ENCODE results near the gene OSBPL8.

OSBPL8 gene

GRCh38 chr12:76417116-76417515, 142.5 kb downstream of the OSBPL8 start:
- no peak overlapping the region for H2BK12ac ChIP-seq (ENCODE audit: low read length in 2 of 2)
- H3K18ac ChIP-seq (ENCODE audit: low read depth in 1 of 2, low read length in 2 of 2), result no peak overlapping the region
- H3K4me3 ChIP-seq (ENCODE audit: insufficient read depth in 1 of 2, low read depth in 1 of 2, low read length in 2 of 2), result no peak overlapping the region
- H2BK5ac ChIP-seq (ENCODE audit: low read depth, low read length, poor library complexity, severe bottlenecking), result no peak overlapping the region
- H2BK15ac ChIP-seq (ENCODE audit: low read depth, poor library complexity, severe bottlenecking), result no peak overlapping the region
- H3K4ac ChIP-seq (ENCODE audit: low read depth in 1 of 2, low read length in 2 of 2), result no peak overlapping the region
- H2AFZ ChIP-seq (ENCODE audit: low read depth, low read length), result no peak overlapping the region
- no peak for DNase-seq
- no peak overlapping the region for H3K23ac ChIP-seq (ENCODE audit: low read length in 2 of 2)
- no peak overlapping the region for H3K4me2 ChIP-seq (ENCODE audit: low read length, poor library complexity, severe bottlenecking)
- H2AK5ac ChIP-seq (ENCODE audit: low read length, severe bottlenecking), result no peak overlapping the region
- peaks cover 0 to 16% of the 10 kb centered on the region in 2 experiments for H3K36me3 ChIP-seq (ENCODE audit: control insufficient read depth in 1 of 2, insufficient read depth in 2 of 2, low read depth in 1 of 2, low read length in 2 of 2)
- no peak overlapping the region for H4K91ac ChIP-seq (ENCODE audit: low read length)
- no peak overlapping the region for H2BK120ac ChIP-seq (ENCODE audit: low read depth, low read length)
- no peaks in the 10 kb centered on the region for H3K4me1 ChIP-seq (ENCODE audit: control insufficient read depth, insufficient read depth, low read depth, low read length)
- H4K8ac ChIP-seq (ENCODE audit: low read length), result no peak overlapping the region
- no peaks in the 10 kb centered on the region for H3K9me3 ChIP-seq (ENCODE audit: control insufficient read depth, low read length)
- no peak overlapping the region for H3K27ac ChIP-seq (ENCODE audit: low read length, poor library complexity, severe bottlenecking)
- H3K14ac ChIP-seq (ENCODE audit: low read length in 2 of 2), result no peak overlapping the region
- H3K9ac ChIP-seq (ENCODE audit: low read length), result no peak overlapping the region
- H3K79me1 ChIP-seq (replicated peaks; ENCODE audit: low read length, poor library complexity, severe bottlenecking), result peaks cover 3% of the 10 kb centered on the region
- no peaks in the 10 kb centered on the region for H3K27me3 ChIP-seq (ENCODE audit: control insufficient read depth in 1 of 2, insufficient read depth in 1 of 2, low read length in 2 of 2)

- Histone ChIP-seq H3K9me3 (ENCODE audit: control insufficient read depth, low read length) (no peaks in the 10 kb centered on the region), H3K4ac (ENCODE audit: low read depth in 1 of 2, low read length in 2 of 2) (no peak overlapping the region), H3K4me2 (ENCODE audit: low read length, poor library complexity, severe bottlenecking) (no peak overlapping the region), H2BK5ac (ENCODE audit: low read depth, low read length, poor library complexity, severe bottlenecking) (no peak overlapping the region), H3K79me1 (replicated peaks; ENCODE audit: low read length, poor library complexity, severe bottlenecking) (peaks cover 3% of the 10 kb centered on the region), H3K14ac (ENCODE audit: low read length in 2 of 2) (no peak overlapping the region), H2BK15ac (ENCODE audit: low read depth, poor library complexity, severe bottlenecking) (no peak overlapping the region), H2BK12ac (ENCODE audit: low read length in 2 of 2) (no peak overlapping the region), H3K4me3 (ENCODE audit: insufficient read depth in 1 of 2, low read depth in 1 of 2, low read length in 2 of 2) (no peak overlapping the region), H2BK120ac (ENCODE audit: low read depth, low read length) (no peak overlapping the region), H3K4me1 (ENCODE audit: control insufficient read depth, insufficient read depth, low read depth, low read length) (no peaks in the 10 kb centered on the region), H3K23ac (ENCODE audit: low read length in 2 of 2) (no peak overlapping the region), H3K27ac (ENCODE audit: low read length, poor library complexity, severe bottlenecking) (no peak overlapping the region), H3K18ac (ENCODE audit: low read depth in 1 of 2, low read length in 2 of 2) (no peak overlapping the region), H3K9ac (ENCODE audit: low read length) (no peak overlapping the region), H2AFZ (ENCODE audit: low read depth, low read length) (no peak overlapping the region), H4K91ac (ENCODE audit: low read length) (no peak overlapping the region), H4K8ac (ENCODE audit: low read length) (no peak overlapping the region), H3K36me3 (ENCODE audit: control insufficient read depth in 1 of 2, insufficient read depth in 2 of 2, low read depth in 1 of 2, low read length in 2 of 2) (peaks cover 0 to 35% of the 10 kb centered on the region in 2 experiments), H2AK5ac (ENCODE audit: low read length, severe bottlenecking) (no peak overlapping the region), H3K27me3 (ENCODE audit: control insufficient read depth in 1 of 2, insufficient read depth in 1 of 2, low read length in 2 of 2) (no peaks in the 10 kb centered on the region)
- 93% methylated on average over 4 of the region's 4 CpGs for WGBS
- DNase-seq, result no peak
Measured at GRCh38 chr12:76413121-76413520, 146.4 kb downstream of the OSBPL8 start.

GRCh38 chr12:76410781-76411180, 148.8 kb downstream of the OSBPL8 start:
- Histone ChIP-seq H2AK5ac (ENCODE audit: low read length, severe bottlenecking) (no peak overlapping the region), H2BK12ac (ENCODE audit: low read length in 2 of 2) (no peak overlapping the region), H3K9ac (ENCODE audit: low read length) (no peak overlapping the region), H2BK5ac (ENCODE audit: low read depth, low read length, poor library complexity, severe bottlenecking) (no peak overlapping the region), H3K4me3 (ENCODE audit: insufficient read depth in 1 of 2, low read depth in 1 of 2, low read length in 2 of 2) (no peak overlapping the region), H3K79me1 (replicated peaks; ENCODE audit: low read length, poor library complexity, severe bottlenecking) (peaks cover 6% of the 10 kb centered on the region), H3K4ac (ENCODE audit: low read depth in 1 of 2, low read length in 2 of 2) (no peak overlapping the region), H3K4me2 (ENCODE audit: low read length, poor library complexity, severe bottlenecking) (no peak overlapping the region), H3K23ac (ENCODE audit: low read length in 2 of 2) (no peak overlapping the region), H2BK15ac (ENCODE audit: low read depth, poor library complexity, severe bottlenecking) (no peak overlapping the region), H3K27ac (ENCODE audit: low read length, poor library complexity, severe bottlenecking) (no peak overlapping the region), H3K27me3 (ENCODE audit: control insufficient read depth in 1 of 2, insufficient read depth in 1 of 2, low read length in 2 of 2) (no peaks in the 10 kb centered on the region), H3K4me1 (ENCODE audit: control insufficient read depth, insufficient read depth, low read depth, low read length) (no peaks in the 10 kb centered on the region), H3K14ac (ENCODE audit: low read length in 2 of 2) (no peak overlapping the region), H4K91ac (ENCODE audit: low read length) (no peak overlapping the region), H3K36me3 (ENCODE audit: control insufficient read depth in 1 of 2, insufficient read depth in 2 of 2, low read depth in 1 of 2, low read length in 2 of 2) (peaks cover 0 to 44% of the 10 kb centered on the region in 2 experiments), H2AFZ (ENCODE audit: low read depth, low read length) (no peak overlapping the region), H2BK120ac (ENCODE audit: low read depth, low read length) (no peak overlapping the region), H4K8ac (ENCODE audit: low read length) (no peak overlapping the region), H3K9me3 (ENCODE audit: control insufficient read depth, low read length) (no peaks in the 10 kb centered on the region), H3K18ac (ENCODE audit: low read depth in 1 of 2, low read length in 2 of 2) (no peak overlapping the region)
- 96% methylated on average over 3 of the region's 5 CpGs for WGBS
- no peak for DNase-seq

GRCh38 chr12:76410371-76410770, 149.2 kb downstream of the OSBPL8 start:
- Histone ChIP-seq H3K18ac (ENCODE audit: low read depth in 1 of 2, low read length in 2 of 2) (no peak overlapping the region), H3K23ac (ENCODE audit: low read length in 2 of 2) (no peak overlapping the region), H3K36me3 (ENCODE audit: control insufficient read depth in 1 of 2, insufficient read depth in 2 of 2, low read depth in 1 of 2, low read length in 2 of 2) (peaks cover 0 to 48% of the 10 kb centered on the region in 2 experiments), H3K14ac (ENCODE audit: low read length in 2 of 2) (no peak overlapping the region), H2BK15ac (ENCODE audit: low read depth, poor library complexity, severe bottlenecking) (no peak overlapping the region), H3K27me3 (ENCODE audit: control insufficient read depth in 1 of 2, insufficient read depth in 1 of 2, low read length in 2 of 2) (no peaks in the 10 kb centered on the region), H3K4ac (ENCODE audit: low read depth in 1 of 2, low read length in 2 of 2) (no peak overlapping the region), H2BK5ac (ENCODE audit: low read depth, low read length, poor library complexity, severe bottlenecking) (no peak overlapping the region), H3K9ac (ENCODE audit: low read length) (no peak overlapping the region), H3K4me1 (ENCODE audit: control insufficient read depth, insufficient read depth, low read depth, low read length) (no peaks in the 10 kb centered on the region), H4K8ac (ENCODE audit: low read length) (no peak overlapping the region), H3K4me3 (ENCODE audit: insufficient read depth in 1 of 2, low read depth in 1 of 2, low read length in 2 of 2) (no peak overlapping the region), H3K79me1 (replicated peaks; ENCODE audit: low read length, poor library complexity, severe bottlenecking) (peaks cover 7% of the 10 kb centered on the region), H4K91ac (ENCODE audit: low read length) (no peak overlapping the region), H3K4me2 (ENCODE audit: low read length, poor library complexity, severe bottlenecking) (no peak overlapping the region), H2AFZ (ENCODE audit: low read depth, low read length) (no peak overlapping the region), H2AK5ac (ENCODE audit: low read length, severe bottlenecking) (no peak overlapping the region), H2BK12ac (ENCODE audit: low read length in 2 of 2) (no peak overlapping the region), H3K27ac (ENCODE audit: low read length, poor library complexity, severe bottlenecking) (no peak overlapping the region), H2BK120ac (ENCODE audit: low read depth, low read length) (no peak overlapping the region), H3K9me3 (ENCODE audit: control insufficient read depth, low read length) (no peaks in the 10 kb centered on the region)
- no peak for DNase-seq
